H9 (cell line): ENCODE results near the gene CLSTN3. TPM values are rescaled to one million over a fixed set of nuclear protein-coding genes. Genes with fewer than 3 reads are reported as not detected.

ENCODE experiments used
- DNase-seq: peaks from one replicate; pipeline ENCODE4 v3.0.0-alpha.2; 2017
- H2AFZ ChIP-seq: one replicate; pipeline ENCODE4 v1.6.1; 2013; ENCODE audit warnings: mild to moderate bottlenecking, low read length, control low read depth, moderate library complexity
- H2AK5ac ChIP-seq: 2 replicates; pipeline ENCODE4 v1.6.1; 2013; ENCODE audit warnings: low read length, control low read depth, mixed read lengths; ENCODE audit not compliant: insufficient read length
- H2BK120ac ChIP-seq: one replicate; pipeline ENCODE4 v1.6.1; 2013; ENCODE audit warnings: low read depth, mild to moderate bottlenecking, low read length, control low read depth, inconsistent platforms; ENCODE audit not compliant: poor library complexity, severe bottlenecking
- H2BK12ac ChIP-seq: 2 replicates; pipeline ENCODE4 v1.6.1; 2013; ENCODE audit warnings: low read length, control low read depth, mixed read lengths, low read depth; ENCODE audit not compliant: insufficient read length
- H2BK15ac ChIP-seq: 2 replicates; pipeline ENCODE4 v1.6.1; 2013; ENCODE audit warnings: low read depth, low read length, control low read depth
- H2BK20ac ChIP-seq: one replicate; pipeline ENCODE4 v1.6.1; 2013; ENCODE audit warnings: low read depth, mild to moderate bottlenecking, low read length, control low read depth, inconsistent platforms; ENCODE audit not compliant: poor library complexity, severe bottlenecking
- H2BK5ac ChIP-seq: 2 replicates; pipeline ENCODE4 v1.6.1; 2013; ENCODE audit warnings: low read length, control low read depth, mixed read lengths; ENCODE audit not compliant: insufficient read length
- H3K14ac ChIP-seq: 2 replicates; pipeline ENCODE4 v1.6.1; 2013; ENCODE audit warnings: low read length, control low read depth; ENCODE audit not compliant: insufficient read depth
- H3K18ac ChIP-seq: 2 replicates; pipeline ENCODE4 v1.6.1; 2013; ENCODE audit warnings: low read depth, mild to moderate bottlenecking, mixed read lengths, low read length, control low read depth; ENCODE audit not compliant: insufficient read length
- H3K23ac ChIP-seq: 2 replicates; pipeline ENCODE4 v1.6.1; 2013; ENCODE audit warnings: low read length, control low read depth, mixed read lengths, low read depth; ENCODE audit not compliant: insufficient read length
- H3K23me2 ChIP-seq: 2 replicates; pipeline ENCODE4 v1.6.1; 2013; ENCODE audit warnings: low read depth, mild to moderate bottlenecking, mixed read lengths, low read length, control low read depth; ENCODE audit not compliant: insufficient read length, poor library complexity, severe bottlenecking
- H3K27ac ChIP-seq: 2 replicates; pipeline ENCODE4 v1.5.1; 2013; ENCODE audit warnings: low read length, control low read depth, mixed read lengths, low read depth; ENCODE audit not compliant: insufficient read length
- H3K27me3 ChIP-seq: 2 replicates; pipeline ENCODE4 v1.6.1; 2013; ENCODE audit warnings: low read length, control low read depth, inconsistent platforms; ENCODE audit not compliant: insufficient read depth
- H3K4ac ChIP-seq: 2 replicates; pipeline ENCODE4 v1.6.1; 2013; ENCODE audit warnings: low read depth, mild to moderate bottlenecking, control low read depth, inconsistent platforms, low read length, moderate library complexity
- H3K4me1 ChIP-seq: 2 replicates; pipeline ENCODE4 v1.6.1; 2013; ENCODE audit warnings: low read length, control low read depth, inconsistent platforms; ENCODE audit not compliant: insufficient read depth
- H3K4me2 ChIP-seq: 2 replicates; pipeline ENCODE4 v1.6.1; 2013; ENCODE audit warnings: low read length, control low read depth, mixed read lengths; ENCODE audit not compliant: insufficient read length, insufficient read depth
- H3K56ac ChIP-seq: 2 replicates; pipeline ENCODE4 v1.6.1; 2013; ENCODE audit warnings: low read depth, mild to moderate bottlenecking, mixed read lengths, low read length, control low read depth; ENCODE audit not compliant: insufficient read length
- H3K79me1 ChIP-seq: 2 replicates; pipeline ENCODE4 v1.6.1; 2013; ENCODE audit warnings: low read depth, mild to moderate bottlenecking, moderate library complexity, low read length, control low read depth, inconsistent platforms; ENCODE audit not compliant: insufficient read depth, poor library complexity, severe bottlenecking
- H3K79me2 ChIP-seq: 2 replicates; pipeline ENCODE4 v1.6.1; 2013; ENCODE audit warnings: low read length, control low read depth, inconsistent platforms; ENCODE audit not compliant: insufficient read depth
- H3K9ac ChIP-seq: 2 replicates; pipeline ENCODE4 v1.6.1; 2013; ENCODE audit warnings: low read length, control low read depth, mixed read lengths; ENCODE audit not compliant: insufficient read length; ENCODE audit errors: extremely low read depth
- H3K9me3 ChIP-seq: one replicate; pipeline ENCODE4 v1.6.1; 2013; ENCODE audit warnings: low read depth, low read length, inconsistent platforms; ENCODE audit not compliant: control insufficient read depth
- H3T11ph ChIP-seq: one replicate; pipeline ENCODE4 v1.6.1; 2013; ENCODE audit warnings: mild to moderate bottlenecking, low read length, control low read depth, inconsistent platforms
- H4K20me1 ChIP-seq: one replicate; pipeline ENCODE4 v1.6.1; 2013; ENCODE audit not compliant: control insufficient read depth, insufficient read length, insufficient read depth
- H4K5ac ChIP-seq: 2 replicates; pipeline ENCODE4 v1.6.1; 2013; ENCODE audit warnings: low read depth, mild to moderate bottlenecking, mixed read lengths, low read length, control low read depth; ENCODE audit not compliant: insufficient read length
- H4K8ac ChIP-seq: replicated peaks from 2 replicates; pipeline ENCODE4 v1.6.1; 2013; ENCODE audit warnings: low read length, control low read depth, mixed read lengths, low read depth; ENCODE audit not compliant: insufficient read length
- H4K91ac ChIP-seq: 2 replicates; pipeline ENCODE4 v1.6.1; 2013; ENCODE audit warnings: low read depth, mild to moderate bottlenecking, moderate library complexity, mixed read lengths, low read length, control low read depth; ENCODE audit not compliant: insufficient read length
- H3K27ac Mint-ChIP-seq, 3 experiments: 2 replicates in 2 of 3; 3 replicates in 1 of 3; pipeline ENCODE4 v1.8.0; 2020 to 2021; ENCODE audit warnings: mixed read lengths in 3 of 3, mild to moderate bottlenecking in 1 of 3, moderate library complexity in 1 of 3
- H3K27me3 Mint-ChIP-seq: 2 replicates; pipeline ENCODE4 v1.8.0; 2021; ENCODE audit warnings: low read depth, mild to moderate bottlenecking, moderate library complexity, mixed read lengths
- H3K36me3 Mint-ChIP-seq, 3 experiments: 2 replicates in 2 of 3; 3 replicates in 1 of 3; pipeline ENCODE4 v1.8.0; 2020 to 2021; ENCODE audit warnings: low read depth in 3 of 3, mixed read lengths in 3 of 3; ENCODE audit not compliant: insufficient read depth in 1 of 3
- H3K4me1 Mint-ChIP-seq, 2 experiments: 2 replicates each; pipeline ENCODE4 v1.8.0; 2020; ENCODE audit warnings: mixed read lengths in 2 of 2
- H3K4me3 Mint-ChIP-seq, 2 experiments: 2 replicates in 1 of 2; 3 replicates in 1 of 2; pipeline ENCODE4 v1.8.0; 2020 to 2021; ENCODE audit warnings: mild to moderate bottlenecking in 2 of 2, mixed read lengths in 2 of 2, moderate library complexity in 1 of 2
- H3K9me3 Mint-ChIP-seq, 2 experiments: 2 replicates in 1 of 2; 3 replicates in 1 of 2; pipeline ENCODE4 v1.8.0; 2020; ENCODE audit warnings: mild to moderate bottlenecking in 2 of 2, mixed read lengths in 2 of 2, moderate library complexity in 1 of 2
- WGBS: extraction: QIAGEN DNeasy Blood & Tissue Kit; methylation state at CpG from one replicate; pipeline ENCODE4 v1.1.7; 2013; ENCODE audit warnings: missing lambda C conversion rate, low lambda C conversion rate, mixed read lengths; ENCODE audit not compliant: insufficient read length; ENCODE audit errors: extremely low coverage; 5-methylcytosine and 5-hydroxymethylcytosine counted together
- total RNA-seq: library from RNA; stranded (reverse); gene quantifications from 2 replicates; pipeline ENCODE4 v1.2.1, GENCODE V29; 2021
- TF ChIP-seq, protein P1 (sequence below): fragments of 200-600 bp; sonication (generic); conservative IDR thresholded peaks from 3 replicates; pipeline ENCODE4 v1.8.0; 2021; ENCODE audit warnings: antibody characterized with exemption, mild to moderate bottlenecking

The CLSTN3 gene
- total RNA-seq, 1 experiment from 2014 or later = 26.2 TPM

DNA sequence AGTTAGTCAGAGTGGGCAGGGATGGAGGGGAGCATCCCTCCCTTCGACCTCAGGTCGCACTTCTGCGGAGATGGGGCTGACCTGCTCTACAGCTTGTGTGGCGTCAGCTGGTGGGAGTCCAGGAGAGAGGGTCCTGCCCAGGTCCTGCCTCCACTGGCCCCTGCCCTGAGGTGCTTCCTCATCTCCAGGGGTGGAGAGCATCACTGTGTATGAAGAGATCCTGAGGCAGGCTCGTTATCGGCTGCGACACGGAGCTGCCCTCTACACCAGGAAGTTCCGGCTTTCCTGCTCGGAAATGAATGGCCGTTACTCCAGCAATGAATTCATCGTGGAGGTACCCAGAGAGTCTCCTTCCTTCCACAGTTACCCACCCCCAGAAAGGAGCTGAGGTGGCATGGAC is 20.2 kb downstream of the CLSTN3 start:
- H3T11ph ChIP-seq = no peak overlapping the region
- no peaks in the 10 kb centered on the region for H3K4me1 Mint-ChIP-seq
- H3K23me2 ChIP-seq = no peaks in the 10 kb centered on the region
- no peak overlapping the region for H3K4ac ChIP-seq
- H4K20me1 ChIP-seq = no peaks in the 10 kb centered on the region
- no peak overlapping the region for H2AK5ac ChIP-seq
- no peaks in the 10 kb centered on the region for H3K9me3 Mint-ChIP-seq
- H3K9ac ChIP-seq = no peak overlapping the region
- no peak overlapping the region for H2BK20ac ChIP-seq
- H4K5ac ChIP-seq = no peak overlapping the region
- no peak overlapping the region for H2AFZ ChIP-seq
- H3K4me2 ChIP-seq = no peak overlapping the region
- no peak overlapping the region for H3K27ac Mint-ChIP-seq
- WGBS = no CpG with 5 or more reads among the region's 12 CpGs
- no peak for DNase-seq
- no peaks in the 10 kb centered on the region; the same call in 1 of the 2 replicates for H3K27me3 Mint-ChIP-seq
- H2BK15ac ChIP-seq = no peak overlapping the region
- H3K18ac ChIP-seq = no peak overlapping the region
- no peaks in the 10 kb centered on the region for H3K9me3 ChIP-seq
- no peaks in the 10 kb centered on the region for H3K79me1 ChIP-seq
- H3K14ac ChIP-seq = no peak overlapping the region
- TF ChIP-seq, protein P1, sequence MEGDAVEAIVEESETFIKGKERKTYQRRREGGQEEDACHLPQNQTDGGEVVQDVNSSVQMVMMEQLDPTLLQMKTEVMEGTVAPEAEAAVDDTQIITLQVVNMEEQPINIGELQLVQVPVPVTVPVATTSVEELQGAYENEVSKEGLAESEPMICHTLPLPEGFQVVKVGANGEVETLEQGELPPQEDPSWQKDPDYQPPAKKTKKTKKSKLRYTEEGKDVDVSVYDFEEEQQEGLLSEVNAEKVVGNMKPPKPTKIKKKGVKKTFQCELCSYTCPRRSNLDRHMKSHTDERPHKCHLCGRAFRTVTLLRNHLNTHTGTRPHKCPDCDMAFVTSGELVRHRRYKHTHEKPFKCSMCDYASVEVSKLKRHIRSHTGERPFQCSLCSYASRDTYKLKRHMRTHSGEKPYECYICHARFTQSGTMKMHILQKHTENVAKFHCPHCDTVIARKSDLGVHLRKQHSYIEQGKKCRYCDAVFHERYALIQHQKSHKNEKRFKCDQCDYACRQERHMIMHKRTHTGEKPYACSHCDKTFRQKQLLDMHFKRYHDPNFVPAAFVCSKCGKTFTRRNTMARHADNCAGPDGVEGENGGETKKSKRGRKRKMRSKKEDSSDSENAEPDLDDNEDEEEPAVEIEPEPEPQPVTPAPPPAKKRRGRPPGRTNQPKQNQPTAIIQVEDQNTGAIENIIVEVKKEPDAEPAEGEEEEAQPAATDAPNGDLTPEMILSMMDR = no peak
- H2BK120ac ChIP-seq = no peak overlapping the region
- H3K36me3 Mint-ChIP-seq = peaks cover 2 to 44% (median 34%) of the 10 kb centered on the region in 3 experiments
- H2BK12ac ChIP-seq = no peak overlapping the region
- H3K4me1 ChIP-seq = no peaks in the 10 kb centered on the region
- no peaks in the 10 kb centered on the region for H3K79me2 ChIP-seq
- no peak overlapping the region for H2BK5ac ChIP-seq
- no peak overlapping the region for H3K23ac ChIP-seq
- no peak overlapping the region for H3K56ac ChIP-seq
- H4K8ac ChIP-seq = no peak overlapping the region
- H3K27me3 ChIP-seq = no peaks in the 10 kb centered on the region
- no peak overlapping the region for H4K91ac ChIP-seq
- no peak overlapping the region for H3K4me3 Mint-ChIP-seq
- no peak overlapping the region for H3K27ac ChIP-seq
